Suprapubic skin (tissue), 3 donors: ENCODE data around the gene MCF2L.

ENCODE experiments used
- EP300 ChIP-seq: sonication (generic); formaldehyde crosslinking; IDR thresholded peaks from one replicate; pipeline ENCODE4 v1.6.1; 2017; ENCODE audit warnings: antibody characterized with exemption
- POLR2A ChIP-seq, 2 donors: fragments of 450-650 bp; IDR thresholded peaks; one replicate each; pipeline ENCODE4 v1.6.1; 2017; ENCODE audit warnings: antibody characterized with exemption in 2 of 2, mild to moderate bottlenecking in 2 of 2, moderate library complexity in 2 of 2
- TF ChIP-seq, protein P1 (sequence below), 2 donors: fragments of 200-600 bp in 1 of 2; fragments of 450-650 bp in 1 of 2; sonication (generic) in 1 of 2; IDR thresholded peaks; one replicate each; pipeline ENCODE4 v1.5.1; 2016 to 2019; ENCODE audit warnings: antibody characterized with exemption in 2 of 2, mild to moderate bottlenecking in 1 of 2, moderate library complexity in 1 of 2

DNA sequence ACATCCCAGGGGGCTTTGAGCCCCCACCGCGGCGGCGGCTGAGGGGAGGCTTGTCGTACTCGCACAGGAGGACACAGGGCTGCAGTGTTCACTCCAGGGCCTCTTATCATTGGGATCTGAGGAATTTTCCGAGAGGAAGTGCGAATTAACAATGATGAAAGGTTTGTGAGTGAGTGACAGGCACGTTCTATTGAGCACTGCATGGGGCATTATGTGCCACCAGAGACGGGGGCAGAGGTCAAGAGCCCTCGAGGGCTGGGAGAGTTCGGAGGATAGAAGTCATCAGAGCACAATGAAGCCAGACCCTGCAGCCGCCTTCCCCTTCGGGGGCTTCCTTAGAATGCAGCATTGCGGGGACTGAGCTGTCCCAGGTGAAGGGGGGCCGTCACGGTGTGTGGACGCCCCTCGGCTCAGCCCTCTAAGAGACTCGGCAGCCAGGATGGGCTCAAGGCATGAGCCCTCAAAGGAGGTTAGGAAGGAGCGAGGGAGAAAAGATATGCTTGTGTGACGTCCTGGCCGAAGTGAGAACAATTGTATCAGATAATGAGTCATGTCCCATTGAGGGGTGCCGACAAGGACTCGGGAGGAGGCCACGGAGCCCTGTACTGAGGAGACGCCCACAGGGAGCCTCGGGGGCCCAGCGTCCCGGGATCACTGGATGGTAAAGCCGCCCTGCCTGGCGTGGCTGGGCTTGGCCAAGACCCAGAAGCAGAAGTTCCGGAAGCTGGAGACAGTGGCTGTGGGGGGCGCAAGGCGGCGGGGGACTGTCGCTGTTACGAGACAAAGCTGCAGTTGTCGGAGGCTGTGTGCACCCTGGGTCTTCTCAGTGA lies 53.9 kb downstream of the MCF2L start:
- TF ChIP-seq, protein P1, sequence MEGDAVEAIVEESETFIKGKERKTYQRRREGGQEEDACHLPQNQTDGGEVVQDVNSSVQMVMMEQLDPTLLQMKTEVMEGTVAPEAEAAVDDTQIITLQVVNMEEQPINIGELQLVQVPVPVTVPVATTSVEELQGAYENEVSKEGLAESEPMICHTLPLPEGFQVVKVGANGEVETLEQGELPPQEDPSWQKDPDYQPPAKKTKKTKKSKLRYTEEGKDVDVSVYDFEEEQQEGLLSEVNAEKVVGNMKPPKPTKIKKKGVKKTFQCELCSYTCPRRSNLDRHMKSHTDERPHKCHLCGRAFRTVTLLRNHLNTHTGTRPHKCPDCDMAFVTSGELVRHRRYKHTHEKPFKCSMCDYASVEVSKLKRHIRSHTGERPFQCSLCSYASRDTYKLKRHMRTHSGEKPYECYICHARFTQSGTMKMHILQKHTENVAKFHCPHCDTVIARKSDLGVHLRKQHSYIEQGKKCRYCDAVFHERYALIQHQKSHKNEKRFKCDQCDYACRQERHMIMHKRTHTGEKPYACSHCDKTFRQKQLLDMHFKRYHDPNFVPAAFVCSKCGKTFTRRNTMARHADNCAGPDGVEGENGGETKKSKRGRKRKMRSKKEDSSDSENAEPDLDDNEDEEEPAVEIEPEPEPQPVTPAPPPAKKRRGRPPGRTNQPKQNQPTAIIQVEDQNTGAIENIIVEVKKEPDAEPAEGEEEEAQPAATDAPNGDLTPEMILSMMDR (IDR thresholded peaks at IDR 0.05) = no peak
- no peak for TF ChIP-seq EP300
- TF ChIP-seq POLR2A (IDR thresholded peaks at IDR 0.05) = no peak
